ENCODE results near the gene FOSL2.

DNA sequence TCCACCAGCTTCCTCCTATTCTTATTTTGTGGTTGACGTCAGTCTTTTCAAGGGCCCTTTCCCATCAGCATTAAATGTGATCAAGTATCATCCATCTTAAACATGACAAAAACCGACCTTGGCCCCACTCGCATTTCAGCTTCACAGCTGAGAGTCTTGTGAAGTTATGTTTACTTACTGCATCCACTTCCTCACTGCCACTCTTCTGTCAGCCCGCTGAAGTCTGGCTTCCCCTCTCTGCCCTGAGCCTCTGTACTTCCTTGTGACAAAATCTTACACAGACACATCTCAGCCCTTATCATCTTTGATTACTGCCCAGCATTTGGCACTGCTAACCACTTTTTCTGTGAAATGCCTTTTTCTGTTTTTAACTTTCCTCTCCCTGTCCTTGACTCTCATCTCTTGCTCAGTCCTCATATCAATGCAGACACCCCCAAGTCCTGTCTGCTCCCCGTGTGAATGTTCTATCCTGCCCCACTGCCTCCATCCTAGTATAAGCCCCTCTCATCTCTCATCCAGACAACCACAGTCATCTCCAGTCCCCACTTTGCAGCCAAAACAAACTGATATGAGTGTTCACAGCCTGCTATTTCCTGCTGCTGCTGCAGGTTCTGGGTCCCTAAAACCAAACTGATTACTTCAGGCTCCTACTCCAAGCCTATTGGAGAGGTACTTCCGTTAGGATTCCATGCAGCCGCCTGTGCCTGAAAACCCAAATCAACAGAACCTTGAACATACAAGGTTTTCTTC lies 31.4 kb downstream of the FOSL2 start:
- TF ChIP-seq, protein P1, sequence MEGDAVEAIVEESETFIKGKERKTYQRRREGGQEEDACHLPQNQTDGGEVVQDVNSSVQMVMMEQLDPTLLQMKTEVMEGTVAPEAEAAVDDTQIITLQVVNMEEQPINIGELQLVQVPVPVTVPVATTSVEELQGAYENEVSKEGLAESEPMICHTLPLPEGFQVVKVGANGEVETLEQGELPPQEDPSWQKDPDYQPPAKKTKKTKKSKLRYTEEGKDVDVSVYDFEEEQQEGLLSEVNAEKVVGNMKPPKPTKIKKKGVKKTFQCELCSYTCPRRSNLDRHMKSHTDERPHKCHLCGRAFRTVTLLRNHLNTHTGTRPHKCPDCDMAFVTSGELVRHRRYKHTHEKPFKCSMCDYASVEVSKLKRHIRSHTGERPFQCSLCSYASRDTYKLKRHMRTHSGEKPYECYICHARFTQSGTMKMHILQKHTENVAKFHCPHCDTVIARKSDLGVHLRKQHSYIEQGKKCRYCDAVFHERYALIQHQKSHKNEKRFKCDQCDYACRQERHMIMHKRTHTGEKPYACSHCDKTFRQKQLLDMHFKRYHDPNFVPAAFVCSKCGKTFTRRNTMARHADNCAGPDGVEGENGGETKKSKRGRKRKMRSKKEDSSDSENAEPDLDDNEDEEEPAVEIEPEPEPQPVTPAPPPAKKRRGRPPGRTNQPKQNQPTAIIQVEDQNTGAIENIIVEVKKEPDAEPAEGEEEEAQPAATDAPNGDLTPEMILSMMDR (IDR thresholded peaks at IDR 0.05; ENCODE audit: borderline replicate concordance, extremely low read depth, low read length, poor library complexity, severe bottlenecking) = no peak
- no peak for TF ChIP-seq EZH2 (IDR thresholded peaks at IDR 0.05; ENCODE audit: borderline replicate concordance, low read depth, low read length, severe bottlenecking)
